Calu3 (cell line): ENCODE data around the gene EHBP1L1. TPM values are rescaled to one million over a fixed set of nuclear protein-coding genes. Genes with fewer than 3 reads are reported as not detected.

ENCODE experiments used
- BruUV-seq: library from RNA; stranded (reverse); fragments of 400-500 nt; replicated peaks from 2 replicates; lab custom pipeline; 2021; lab: Mats Ljungman, UMichigan
- CTCF ChIA-PET: fragments of 300-600 bp; sonication (Branson Sonifier 250); formaldehyde crosslinking; loops from one replicate; lab custom pipeline; 2022; ENCODE audit warnings: antibody characterized with exemption; lab: Charles Lee
- DNase-seq: peaks from one replicate; pipeline ENCODE4 v3.0.0; 2022
- H3K27ac Mint-ChIP-seq: one replicate; pipeline ENCODE4 v1.8.0; 2022; ENCODE audit warnings: mixed read lengths; ENCODE audit not compliant: unreplicated experiment
- H3K27me3 Mint-ChIP-seq: one replicate; pipeline ENCODE4 v1.8.0; 2022; ENCODE audit warnings: mixed read lengths; ENCODE audit not compliant: unreplicated experiment
- H3K36me3 Mint-ChIP-seq: one replicate; pipeline ENCODE4 v1.8.0; 2022; ENCODE audit warnings: mild to moderate bottlenecking, moderate library complexity, mixed read lengths; ENCODE audit not compliant: insufficient read depth, unreplicated experiment
- H3K4me1 Mint-ChIP-seq: one replicate; pipeline ENCODE4 v1.8.0; 2022; ENCODE audit warnings: mild to moderate bottlenecking, low read depth, mixed read lengths; ENCODE audit not compliant: unreplicated experiment
- H3K4me3 Mint-ChIP-seq: one replicate; pipeline ENCODE4 v1.8.0; 2022; ENCODE audit warnings: mild to moderate bottlenecking, low read depth, moderate library complexity, mixed read lengths; ENCODE audit not compliant: unreplicated experiment
- H3K9me3 Mint-ChIP-seq: one replicate; pipeline ENCODE4 v1.8.0; 2022; ENCODE audit warnings: low read depth, mixed read lengths; ENCODE audit not compliant: unreplicated experiment
- CTCF ChIP-seq: fragments of 200-600 bp; IDR thresholded peaks from one replicate; pipeline ENCODE4 v1.8.0; 2022; ENCODE audit warnings: antibody characterized with exemption; ENCODE audit not compliant: unreplicated experiment
- intact Hi-C: fragments of 100-400 bp; cut with micrococcal nuclease; formaldehyde crosslinking; loops from one replicate; pipeline ENCODE4 v1.10.0; 2022; ENCODE audit not compliant: unreplicated experiment
- total RNA-seq: library from RNA; stranded (reverse); gene quantifications from 2 replicates; pipeline ENCODE4 v1.2.3, GENCODE V29; 2022

EHBP1L1 gene
- total RNA-seq, 1 experiment from 2014 or later: 73.7 TPM

- no TSS peak for BruUV-seq
- peak overlapping the region; percentile 93 for H3K4me3 Mint-ChIP-seq
- no peak for TF ChIP-seq CTCF
- peaks cover 46% of the 10 kb centered on the region for H3K4me1 Mint-ChIP-seq
- H3K9me3 Mint-ChIP-seq: no peaks in the 10 kb centered on the region
- intact Hi-C loops: no loop called here
- CTCF ChIA-PET: interaction anchor here (0.6 kb wide), 2 partner anchors 11 to 501 kb away, joined by 3 read pairs; partner anchors contain the start of gene TM7SF2
- DNase-seq: peak; percentile 16
- no peaks in the 10 kb centered on the region for H3K27me3 Mint-ChIP-seq
- H3K36me3 Mint-ChIP-seq: peaks cover 86% of the 10 kb centered on the region
- H3K27ac Mint-ChIP-seq: peak overlapping the region; percentile 95
Measured at GRCh38 chr11:65613091-65613928, 37.5 kb downstream of the EHBP1L1 start.

- no peak for TF ChIP-seq CTCF
- Mint-ChIP-seq H3K27me3 (no peaks in the 10 kb centered on the region), H3K4me3 (peak within 1 kb of the TSS; percentile 93), H3K9me3 (no peaks in the 10 kb centered on the region), H3K36me3 (peaks cover 78% of the 10 kb centered on the region), H3K4me1 (peaks cover 29% of the 10 kb centered on the region), H3K27ac (peak within 1 kb of the TSS; percentile 95)
- peak; percentile 99 for DNase-seq
- CTCF ChIA-PET: interaction anchor here (0.6 to 1.7 kb wide), 11 partner anchors 11 to 267 kb away, joined by 3 to 6 read pairs (median 4); partner anchors contain the start of genes FAM89B, MUS81, SIPA1 and ZNRD2
- no TSS peak for BruUV-seq
- intact Hi-C loops: no loop called here
Measured at GRCh38 chr11:65615229-65615949, 39.5 kb downstream of the EHBP1L1 start, which contains the start of gene PCNX3. TSS of gene PCNX3 (plus strand) at chr11:65615776. CDS start at chr11:65616312, 536 bp downstream.

GRCh38 chr11:65615950-65616574, 40.2 kb downstream of the EHBP1L1 start:
- Mint-ChIP-seq H3K27me3 (no peaks in the 10 kb centered on the region), H3K4me1 (peaks cover 22% of the 10 kb centered on the region), H3K9me3 (no peaks in the 10 kb centered on the region), H3K27ac (peak overlapping the region; percentile 95), H3K36me3 (peaks cover 76% of the 10 kb centered on the region), H3K4me3 (peak overlapping the region; percentile 93)
- CTCF ChIA-PET: interaction anchor here (1.4 to 1.7 kb wide), 3 partner anchors 22 to 43 kb away, joined by 3 to 6 read pairs (median 5); partner anchors contain the start of genes FAM89B and SIPA1
- DNase-seq: peak; percentile 59
- TF ChIP-seq CTCF: no peak
- intact Hi-C loops: no loop called here
- BruUV-seq: no TSS peak

GRCh38 chr11:65616575-65617001, 40.7 kb downstream of the EHBP1L1 start:
- TF ChIP-seq CTCF: no peak
- peaks cover 80% of the 10 kb centered on the region for H3K36me3 Mint-ChIP-seq
- CTCF ChIA-PET: no interaction called here
- H3K27ac Mint-ChIP-seq: peak overlapping the region; percentile 85
- peaks cover 22% of the 10 kb centered on the region for H3K4me1 Mint-ChIP-seq
- no peaks in the 10 kb centered on the region for H3K27me3 Mint-ChIP-seq
- H3K9me3 Mint-ChIP-seq: no peaks in the 10 kb centered on the region
- H3K4me3 Mint-ChIP-seq: peak overlapping the region; percentile 93
- intact Hi-C loops: no loop called here
- TSS peak; percentile 3 for BruUV-seq
- no peak for DNase-seq
